Measurements from ENCODE around the gene PTGES. TPM values are rescaled to one million over a fixed set of nuclear protein-coding genes. Genes with fewer than 3 reads are reported as not detected.

PTGES gene
- total RNA-seq, 1 experiment from 2014 or later: 4.0 TPM

DNA sequence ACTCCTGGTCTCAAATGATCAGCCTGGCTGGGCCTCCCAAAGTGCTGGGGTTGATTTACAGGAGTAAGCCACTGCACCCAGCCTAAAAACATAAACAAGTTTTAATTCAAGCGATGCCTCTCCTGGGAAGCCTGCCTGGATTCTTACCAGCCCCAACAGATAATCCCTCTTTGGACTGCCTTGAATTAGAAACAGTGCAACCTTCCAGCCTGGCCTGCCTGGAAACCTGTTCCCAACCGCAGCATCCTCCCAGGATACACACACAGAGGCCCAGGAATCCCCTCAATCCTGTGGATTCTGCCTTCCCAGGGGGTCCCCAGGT, 19.2 kb downstream of the PTGES start:
- no peaks in the 10 kb centered on the region for H3K36me3 Mint-ChIP-seq (ENCODE audit: insufficient read depth, unreplicated experiment)
- no TSS peak for BruUV-seq (replicated peaks)
- H3K9me3 Mint-ChIP-seq (ENCODE audit: unreplicated experiment): no peaks in the 10 kb centered on the region
- H3K27me3 Mint-ChIP-seq (ENCODE audit: insufficient read depth, unreplicated experiment): peaks cover 4% of the 10 kb centered on the region
- no peaks in the 10 kb centered on the region for H3K4me1 Mint-ChIP-seq (ENCODE audit: low read depth, unreplicated experiment)
- POLR2A ChIA-PET: no interaction called here
- no peaks in the 10 kb centered on the region for H3K4me1 ChIP-seq
- H3K9me3 ChIP-seq: no peaks in the 10 kb centered on the region
- no peak overlapping the region for H3K4me3 ChIP-seq (ENCODE audit: low read depth, low read length)
- CTCF ChIA-PET: no interaction called here
- DNase-seq: no peak
- H3K27ac Mint-ChIP-seq (ENCODE audit: unreplicated experiment): no peak overlapping the region
- H3K36me3 ChIP-seq (ENCODE audit: control insufficient read depth, insufficient read depth, low read length): no peaks in the 10 kb centered on the region
- no peak for TF ChIP-seq CTCF (IDR thresholded peaks at IDR 0.05; ENCODE audit: insufficient read depth in 1 of 2, low read depth in 1 of 2, low read length in 1 of 2, severe bottlenecking in 1 of 2, unreplicated experiment in 1 of 2)
- intact Hi-C loops (cut with micrococcal nuclease; ENCODE audit: unreplicated experiment): no loop called here
- H3K4me3 Mint-ChIP-seq (ENCODE audit: unreplicated experiment): no peak overlapping the region
- no peaks in the 10 kb centered on the region for H3K27me3 ChIP-seq (replicated peaks; ENCODE audit: control insufficient read depth, insufficient read depth, low read length)

- Mint-ChIP-seq H3K36me3 (ENCODE audit: insufficient read depth, unreplicated experiment) (no peaks in the 10 kb centered on the region), H3K4me1 (ENCODE audit: low read depth, unreplicated experiment) (no peaks in the 10 kb centered on the region), H3K9me3 (ENCODE audit: unreplicated experiment) (no peaks in the 10 kb centered on the region), H3K27me3 (ENCODE audit: insufficient read depth, unreplicated experiment) (peaks cover 4% of the 10 kb centered on the region), H3K4me3 (ENCODE audit: unreplicated experiment) (no peak overlapping the region), H3K27ac (ENCODE audit: unreplicated experiment) (no peak overlapping the region)
- ChIA-PET CTCF (no interaction called here), POLR2A (no interaction called here)
- Histone ChIP-seq H3K4me3 (ENCODE audit: low read depth, low read length) (no peak overlapping the region), H3K27me3 (replicated peaks; ENCODE audit: control insufficient read depth, insufficient read depth, low read length) (no peaks in the 10 kb centered on the region), H3K36me3 (ENCODE audit: control insufficient read depth, insufficient read depth, low read length) (no peaks in the 10 kb centered on the region), H3K4me1 (no peaks in the 10 kb centered on the region), H3K9me3 (no peaks in the 10 kb centered on the region)
- no peak for DNase-seq
- intact Hi-C loops (cut with micrococcal nuclease; ENCODE audit: unreplicated experiment): no loop called here
- TF ChIP-seq CTCF (IDR thresholded peaks at IDR 0.05; ENCODE audit: insufficient read depth in 1 of 2, low read depth in 1 of 2, low read length in 1 of 2, severe bottlenecking in 1 of 2, unreplicated experiment in 1 of 2): no peak
- no TSS peak for BruUV-seq (replicated peaks)
These were observed 19.8 kb downstream of the PTGES start for GRCh38 chr9:129732946-129733631.

DNA sequence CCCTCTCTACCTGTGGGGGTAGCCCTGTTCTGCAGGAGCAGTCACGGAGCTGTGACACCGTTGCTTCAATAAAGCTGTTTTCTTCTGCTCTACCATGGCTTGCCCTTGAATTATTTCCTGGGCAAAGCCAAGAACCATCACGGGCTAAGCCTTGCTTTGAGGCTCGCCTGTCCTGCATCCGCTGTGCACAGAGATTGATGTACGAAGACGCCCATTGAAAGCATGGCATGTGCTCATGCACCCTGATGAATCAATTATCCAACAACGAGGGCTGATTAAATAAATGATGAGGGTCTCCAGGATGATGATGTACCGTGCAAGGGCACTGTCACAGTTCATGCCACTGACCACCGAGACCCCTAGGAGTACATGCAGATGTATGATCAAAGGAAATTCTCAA, 20.7 kb downstream of the PTGES start:
- Mint-ChIP-seq H3K9me3 (ENCODE audit: unreplicated experiment) (no peaks in the 10 kb centered on the region), H3K4me3 (ENCODE audit: unreplicated experiment) (no peak overlapping the region), H3K27me3 (ENCODE audit: insufficient read depth, unreplicated experiment) (peaks cover 4% of the 10 kb centered on the region), H3K4me1 (ENCODE audit: low read depth, unreplicated experiment) (no peaks in the 10 kb centered on the region), H3K36me3 (ENCODE audit: insufficient read depth, unreplicated experiment) (no peaks in the 10 kb centered on the region), H3K27ac (ENCODE audit: unreplicated experiment) (no peak overlapping the region)
- H3K27me3 ChIP-seq (replicated peaks; ENCODE audit: control insufficient read depth, insufficient read depth, low read length): no peaks in the 10 kb centered on the region
- H3K4me3 ChIP-seq (ENCODE audit: low read depth, low read length): no peak overlapping the region
- H3K9me3 ChIP-seq: no peaks in the 10 kb centered on the region
- no peak for DNase-seq
- no TSS peak for BruUV-seq (replicated peaks)
- intact Hi-C loops (cut with micrococcal nuclease; ENCODE audit: unreplicated experiment): no loop called here
- no peaks in the 10 kb centered on the region for H3K36me3 ChIP-seq (ENCODE audit: control insufficient read depth, insufficient read depth, low read length)
- no peak for TF ChIP-seq CTCF (IDR thresholded peaks at IDR 0.05; ENCODE audit: insufficient read depth in 1 of 2, low read depth in 1 of 2, low read length in 1 of 2, severe bottlenecking in 1 of 2, unreplicated experiment in 1 of 2)
- CTCF ChIA-PET: no interaction called here
- no peaks in the 10 kb centered on the region for H3K4me1 ChIP-seq
- POLR2A ChIA-PET: no interaction called here
